Tibial artery (tissue), 4 donors: ENCODE data around the gene NAP1L1.

Source experiments
- DNase-seq, 2 donors: peaks; one replicate each; pipeline ENCODE4 v3.0.0-alpha.2; 2019
- H3K27ac ChIP-seq, 2 donors: fragments of 200-600 bp; sonication (generic) in 1 of 2; 1 replicate in 1 of 2; 2 replicates in 1 of 2; pipeline ENCODE4 v1.5.1; 2018 to 2019; ENCODE audit warnings: mild to moderate bottlenecking in 1 of 2
- H3K27me3 ChIP-seq, 2 donors: fragments of 200-600 bp; sonication (generic) in 1 of 2; one replicate each; pipeline versions ENCODE4 v1.5.1 to v1.6.0; 2016 to 2019
- H3K36me3 ChIP-seq, 3 donors: fragments of 200-600 bp; sonication (generic) in 2 of 3; one replicate each; pipeline ENCODE4 v1.5.1; 2016 to 2019; ENCODE audit warnings: mild to moderate bottlenecking in 2 of 3
- H3K4me1 ChIP-seq, 4 donors: fragments of 200-600 bp; sonication (generic) in 2 of 4; 1 replicate in 3 of 4; 2 replicates in 1 of 4; pipeline ENCODE4 v1.5.1; 2016 to 2019
- H3K4me3 ChIP-seq, 2 donors: fragments of 200-600 bp; sonication (generic) in 1 of 2; 1 replicate in 1 of 2; 2 replicates in 1 of 2; pipeline ENCODE4 v1.5.1; 2018 to 2019; ENCODE audit warnings: mild to moderate bottlenecking in 2 of 2
- H3K9me3 ChIP-seq, 3 donors: fragments of 200-600 bp; sonication (generic) in 1 of 3; one replicate each; pipeline ENCODE4 v1.5.1; 2016 to 2019
- intact Hi-C: fragments of 100-400 bp; cut with DNase I; formaldehyde crosslinking; loops from one replicate; pipeline ENCODE4 v1.15.0; 2023; ENCODE audit warnings: low total_unique reads
- TF ChIP-seq, protein P1 (sequence below), 2 experiments: fragments of 200-600 bp in 1 of 2; fragments of 450-650 bp in 1 of 2; IDR thresholded peaks; one replicate each; pipeline ENCODE4 v1.5.1; 2017 to 2019; ENCODE audit warnings: antibody characterized with exemption in 2 of 2, mild to moderate bottlenecking in 1 of 2, moderate library complexity in 1 of 2

Gene NAP1L1

DNA sequence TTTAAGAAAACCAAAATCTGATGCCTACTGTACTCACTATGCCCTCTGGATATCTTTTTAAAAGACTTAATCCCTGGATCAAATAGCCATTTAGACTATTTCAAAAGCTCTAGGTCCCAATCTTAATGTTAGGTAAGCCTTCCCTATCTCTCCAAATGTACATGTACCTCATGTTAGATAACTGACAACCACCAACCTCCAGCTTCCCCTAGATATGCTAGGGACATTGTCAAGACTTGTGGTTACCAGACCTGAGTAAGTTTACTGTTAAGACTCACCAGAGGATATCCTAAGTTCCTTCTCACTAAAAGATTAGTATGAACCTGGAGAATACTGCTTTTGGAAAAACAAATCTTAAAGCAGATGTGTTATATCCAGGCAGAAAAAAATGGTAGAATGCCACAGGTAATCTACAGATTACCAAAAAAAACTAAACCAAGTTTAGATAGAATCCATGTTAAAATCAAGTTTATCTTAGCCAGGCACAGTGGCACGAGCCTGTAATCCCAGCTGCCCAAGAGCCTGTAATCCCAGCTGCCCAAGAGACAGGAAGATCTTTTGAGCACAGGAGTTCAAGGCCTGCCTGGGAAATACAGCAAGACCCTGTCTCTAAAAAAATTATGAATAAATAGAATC lies 9.7 kb downstream of the NAP1L1 start:
- peaks cover 0 to 9% (median 6%) of the 10 kb centered on the region in 3 donors for H3K36me3 ChIP-seq
- no peak for DNase-seq
- peaks cover 0 to 10% (median 5%) of the 10 kb centered on the region in 3 donors for H3K9me3 ChIP-seq
- peaks cover 0 to 21% (median 7%) of the 10 kb centered on the region in 4 donors for H3K4me1 ChIP-seq
- H3K4me3 ChIP-seq, result no peak overlapping the region
- TF ChIP-seq, protein P1, sequence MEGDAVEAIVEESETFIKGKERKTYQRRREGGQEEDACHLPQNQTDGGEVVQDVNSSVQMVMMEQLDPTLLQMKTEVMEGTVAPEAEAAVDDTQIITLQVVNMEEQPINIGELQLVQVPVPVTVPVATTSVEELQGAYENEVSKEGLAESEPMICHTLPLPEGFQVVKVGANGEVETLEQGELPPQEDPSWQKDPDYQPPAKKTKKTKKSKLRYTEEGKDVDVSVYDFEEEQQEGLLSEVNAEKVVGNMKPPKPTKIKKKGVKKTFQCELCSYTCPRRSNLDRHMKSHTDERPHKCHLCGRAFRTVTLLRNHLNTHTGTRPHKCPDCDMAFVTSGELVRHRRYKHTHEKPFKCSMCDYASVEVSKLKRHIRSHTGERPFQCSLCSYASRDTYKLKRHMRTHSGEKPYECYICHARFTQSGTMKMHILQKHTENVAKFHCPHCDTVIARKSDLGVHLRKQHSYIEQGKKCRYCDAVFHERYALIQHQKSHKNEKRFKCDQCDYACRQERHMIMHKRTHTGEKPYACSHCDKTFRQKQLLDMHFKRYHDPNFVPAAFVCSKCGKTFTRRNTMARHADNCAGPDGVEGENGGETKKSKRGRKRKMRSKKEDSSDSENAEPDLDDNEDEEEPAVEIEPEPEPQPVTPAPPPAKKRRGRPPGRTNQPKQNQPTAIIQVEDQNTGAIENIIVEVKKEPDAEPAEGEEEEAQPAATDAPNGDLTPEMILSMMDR (IDR thresholded peaks at IDR 0.05), result no peak
- H3K27ac ChIP-seq, result no peak overlapping the region
- intact Hi-C loops, result no loop called here
- no peaks in the 10 kb centered on the region for H3K27me3 ChIP-seq

DNA sequence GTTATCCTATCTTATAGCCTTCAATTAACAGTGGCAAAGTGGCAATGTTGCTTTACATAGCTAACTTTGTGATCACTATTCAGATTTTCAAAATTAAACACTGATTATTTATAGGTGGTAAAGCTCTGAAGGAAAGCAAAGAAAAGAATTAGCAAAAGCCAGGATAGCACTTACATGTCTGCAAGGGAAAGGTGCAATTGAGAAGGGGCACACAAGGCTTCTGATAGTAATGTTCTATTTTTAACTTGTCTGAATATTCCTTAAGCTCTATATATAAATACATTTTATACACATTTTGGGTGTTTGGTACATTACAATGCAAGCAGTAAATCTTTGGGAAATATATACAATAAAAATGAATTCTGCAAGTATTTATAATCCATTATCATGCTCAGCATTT lies 10.9 kb downstream of the NAP1L1 start:
- TF ChIP-seq, protein P1 (IDR thresholded peaks at IDR 0.05), result no peak
- Histone ChIP-seq H3K27ac (no peak overlapping the region), H3K27me3 (no peaks in the 10 kb centered on the region), H3K4me3 (no peak overlapping the region), H3K9me3 (no peaks in the 10 kb centered on the region), H3K4me1 (peaks cover 0 to 21% (median 7%) of the 10 kb centered on the region in 4 donors), H3K36me3 (peaks cover 0 to 9% (median 0%) of the 10 kb centered on the region in 3 donors)
- intact Hi-C loops, result no loop called here
- no peak for DNase-seq

- no peak for DNase-seq
- intact Hi-C loops, result no loop called here
- no peak overlapping the region for H3K4me3 ChIP-seq
- H3K9me3 ChIP-seq, result no peaks in the 10 kb centered on the region
- TF ChIP-seq, protein P1 (IDR thresholded peaks at IDR 0.05), result no peak
- H3K36me3 ChIP-seq, result peaks cover 0 to 9% (median 0%) of the 10 kb centered on the region in 3 donors
- no peaks in the 10 kb centered on the region for H3K27me3 ChIP-seq
- H3K27ac ChIP-seq, result no peak overlapping the region
- H3K4me1 ChIP-seq, result peaks cover 0 to 21% (median 7%) of the 10 kb centered on the region in 4 donors
Observed at GRCh38 chr12:76072568-76072967, 11.9 kb downstream of the NAP1L1 start.

GRCh38 chr12:76069339-76069738 lies 15.1 kb downstream of the NAP1L1 start:
- no peak overlapping the region for H3K27ac ChIP-seq
- peaks cover 23 to 26% (median 26%) of the 10 kb centered on the region in 3 donors for H3K36me3 ChIP-seq
- no peak for DNase-seq
- H3K27me3 ChIP-seq, result no peaks in the 10 kb centered on the region
- TF ChIP-seq, protein P1 (IDR thresholded peaks at IDR 0.05), result no peak
- H3K4me1 ChIP-seq, result peaks cover 0 to 10% (median 3%) of the 10 kb centered on the region in 4 donors
- peaks cover 0 to 12% (median 12%) of the 10 kb centered on the region in 3 donors for H3K9me3 ChIP-seq
- intact Hi-C loops, result no loop called here
- no peak overlapping the region for H3K4me3 ChIP-seq

DNA sequence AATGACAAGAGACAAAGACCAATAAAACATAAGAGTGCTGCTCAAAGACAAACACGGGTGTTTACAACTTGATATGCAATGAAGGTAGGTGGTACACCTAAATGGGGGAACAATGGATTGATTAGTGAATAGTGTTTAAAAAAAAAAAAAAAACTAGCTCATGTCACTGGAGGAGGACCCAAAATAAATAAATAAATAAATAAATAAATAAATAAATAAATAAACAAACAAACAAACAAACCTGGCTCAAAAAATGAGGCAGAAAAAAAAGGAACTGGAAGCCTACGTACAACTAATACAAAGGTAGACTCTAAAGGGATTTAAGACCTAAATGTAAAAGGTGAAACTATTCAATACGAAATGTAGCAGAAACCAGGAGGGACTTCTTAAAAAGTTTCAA lies 18.6 kb downstream of the NAP1L1 start:
- no peaks in the 10 kb centered on the region for H3K4me1 ChIP-seq
- peaks cover 24 to 42% (median 26%) of the 10 kb centered on the region in 3 donors for H3K36me3 ChIP-seq
- H3K9me3 ChIP-seq, result peaks cover 0 to 14% (median 12%) of the 10 kb centered on the region in 3 donors
- TF ChIP-seq, protein P1 (IDR thresholded peaks at IDR 0.05), result no peak
- DNase-seq, result no peak
- H3K27ac ChIP-seq, result no peak overlapping the region
- H3K4me3 ChIP-seq, result no peak overlapping the region
- intact Hi-C loops, result no loop called here
- no peaks in the 10 kb centered on the region for H3K27me3 ChIP-seq
